ENCODE measurements around the gene CPZ.

The CPZ gene

DNA sequence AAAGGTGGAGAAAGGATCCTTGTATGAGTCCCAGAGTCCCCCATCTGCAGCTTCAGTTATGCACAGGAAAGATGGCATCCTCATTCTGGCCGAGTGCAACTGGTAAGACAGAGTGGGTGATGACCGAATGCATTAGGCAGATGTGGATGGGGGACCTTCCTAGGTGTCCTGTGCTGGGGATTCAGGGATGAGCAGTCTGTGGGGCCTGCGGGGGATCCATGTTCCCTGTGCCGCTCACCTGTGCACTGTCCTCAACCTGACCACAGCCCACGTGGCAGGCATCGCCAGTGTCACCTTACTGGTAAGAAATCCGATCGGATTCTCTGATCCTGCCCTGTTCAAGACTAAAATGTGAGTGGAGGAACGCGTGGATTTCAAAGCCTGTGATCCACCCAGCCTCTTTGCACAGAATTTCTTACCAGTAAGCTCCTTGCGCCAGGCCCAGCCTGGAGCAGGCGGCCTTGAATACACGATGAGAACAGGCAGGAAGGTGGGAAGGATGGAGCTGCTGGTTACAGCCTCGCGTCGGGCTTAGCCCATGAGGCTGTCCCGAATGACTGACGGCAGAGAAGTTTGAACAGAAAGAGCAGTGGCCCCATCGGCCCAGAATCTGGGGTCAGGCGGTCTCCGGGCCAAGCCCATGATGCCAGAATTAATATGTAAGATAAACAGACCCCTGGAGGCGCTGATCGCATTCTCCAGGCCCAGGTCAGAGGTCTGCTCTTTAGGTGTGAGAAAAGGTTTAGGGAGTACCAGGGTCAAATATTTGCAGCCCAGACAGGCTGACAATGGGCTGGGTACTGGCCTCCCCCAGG, 56.5 kb downstream of the CPZ start:
- CTCF ChIA-PET: no interaction called here
- H3K36me3 ChIP-seq (ENCODE audit: control insufficient read depth in 2 of 2, insufficient read depth in 1 of 2, low read length in 2 of 2): no peaks in the 10 kb centered on the region
- POLR2A ChIA-PET: no interaction called here
- H3K4me1 ChIP-seq (ENCODE audit: control insufficient read depth, insufficient read depth, low read length): peaks cover 7% of the 10 kb centered on the region
- H3K27ac ChIP-seq (ENCODE audit: extremely low read depth, low read depth, low read length): no peak overlapping the region
- no peaks in the 10 kb centered on the region for H3K9me3 ChIP-seq (ENCODE audit: control insufficient read depth, insufficient read depth, low read depth, low read length)
- no peak for TF ChIP-seq ZNF571 (tag by site-specific recombination; IDR thresholded peaks at IDR 0.05)
- TF ChIP-seq, protein P1, sequence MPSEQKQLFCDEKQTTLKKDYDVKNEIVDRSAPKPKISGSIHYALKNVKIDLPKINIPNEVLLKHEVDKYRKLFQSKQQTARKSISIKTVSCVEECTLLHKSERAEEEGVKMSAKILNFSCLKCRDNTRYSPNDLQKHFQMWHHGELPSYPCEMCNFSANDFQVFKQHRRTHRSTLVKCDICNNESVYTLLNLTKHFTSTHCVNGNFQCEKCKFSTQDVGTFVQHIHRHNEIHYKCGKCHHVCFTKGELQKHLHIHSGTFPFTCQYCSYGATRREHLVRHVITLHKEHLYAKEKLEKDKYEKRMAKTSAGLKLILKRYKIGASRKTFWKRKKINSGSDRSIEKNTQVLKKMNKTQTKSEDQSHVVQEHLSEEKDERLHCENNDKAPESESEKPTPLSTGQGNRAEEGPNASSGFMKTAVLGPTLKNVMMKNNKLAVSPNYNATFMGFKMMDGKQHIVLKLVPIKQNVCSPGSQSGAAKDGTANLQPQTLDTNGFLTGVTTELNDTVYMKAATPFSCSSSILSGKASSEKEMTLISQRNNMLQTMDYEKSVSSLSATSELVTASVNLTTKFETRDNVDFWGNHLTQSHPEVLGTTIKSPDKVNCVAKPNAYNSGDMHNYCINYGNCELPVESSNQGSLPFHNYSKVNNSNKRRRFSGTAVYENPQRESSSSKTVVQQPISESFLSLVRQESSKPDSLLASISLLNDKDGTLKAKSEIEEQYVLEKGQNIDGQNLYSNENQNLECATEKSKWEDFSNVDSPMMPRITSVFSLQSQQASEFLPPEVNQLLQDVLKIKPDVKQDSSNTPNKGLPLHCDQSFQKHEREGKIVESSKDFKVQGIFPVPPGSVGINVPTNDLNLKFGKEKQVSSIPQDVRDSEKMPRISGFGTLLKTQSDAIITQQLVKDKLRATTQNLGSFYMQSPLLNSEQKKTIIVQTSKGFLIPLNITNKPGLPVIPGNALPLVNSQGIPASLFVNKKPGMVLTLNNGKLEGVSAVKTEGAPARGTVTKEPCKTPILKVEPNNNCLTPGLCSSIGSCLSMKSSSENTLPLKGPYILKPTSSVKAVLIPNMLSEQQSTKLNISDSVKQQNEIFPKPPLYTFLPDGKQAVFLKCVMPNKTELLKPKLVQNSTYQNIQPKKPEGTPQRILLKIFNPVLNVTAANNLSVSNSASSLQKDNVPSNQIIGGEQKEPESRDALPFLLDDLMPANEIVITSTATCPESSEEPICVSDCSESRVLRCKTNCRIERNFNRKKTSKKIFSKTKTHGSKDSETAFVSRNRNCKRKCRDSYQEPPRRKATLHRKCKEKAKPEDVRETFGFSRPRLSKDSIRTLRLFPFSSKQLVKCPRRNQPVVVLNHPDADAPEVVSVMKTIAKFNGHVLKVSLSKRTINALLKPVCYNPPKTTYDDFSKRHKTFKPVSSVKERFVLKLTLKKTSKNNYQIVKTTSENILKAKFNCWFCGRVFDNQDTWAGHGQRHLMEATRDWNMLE (tag by site-specific recombination; conservative IDR thresholded peaks at IDR 0.05; ENCODE audit: low read depth): no peak
- no peak for TF ChIP-seq ZNF157 (tag by site-specific recombination; IDR thresholded peaks at IDR 0.05)
- TF ChIP-seq, protein P2, sequence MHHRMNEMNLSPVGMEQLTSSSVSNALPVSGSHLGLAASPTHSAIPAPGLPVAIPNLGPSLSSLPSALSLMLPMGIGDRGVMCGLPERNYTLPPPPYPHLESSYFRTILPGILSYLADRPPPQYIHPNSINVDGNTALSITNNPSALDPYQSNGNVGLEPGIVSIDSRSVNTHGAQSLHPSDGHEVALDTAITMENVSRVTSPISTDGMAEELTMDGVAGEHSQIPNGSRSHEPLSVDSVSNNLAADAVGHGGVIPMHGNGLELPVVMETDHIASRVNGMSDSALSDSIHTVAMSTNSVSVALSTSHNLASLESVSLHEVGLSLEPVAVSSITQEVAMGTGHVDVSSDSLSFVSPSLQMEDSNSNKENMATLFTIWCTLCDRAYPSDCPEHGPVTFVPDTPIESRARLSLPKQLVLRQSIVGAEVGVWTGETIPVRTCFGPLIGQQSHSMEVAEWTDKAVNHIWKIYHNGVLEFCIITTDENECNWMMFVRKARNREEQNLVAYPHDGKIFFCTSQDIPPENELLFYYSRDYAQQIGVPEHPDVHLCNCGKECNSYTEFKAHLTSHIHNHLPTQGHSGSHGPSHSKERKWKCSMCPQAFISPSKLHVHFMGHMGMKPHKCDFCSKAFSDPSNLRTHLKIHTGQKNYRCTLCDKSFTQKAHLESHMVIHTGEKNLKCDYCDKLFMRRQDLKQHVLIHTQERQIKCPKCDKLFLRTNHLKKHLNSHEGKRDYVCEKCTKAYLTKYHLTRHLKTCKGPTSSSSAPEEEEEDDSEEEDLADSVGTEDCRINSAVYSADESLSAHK (tag by site-specific recombination; IDR thresholded peaks at IDR 0.05): no peak
- no peak for TF ChIP-seq KLF16 (tag by site-specific recombination; IDR thresholded peaks at IDR 0.05)
- TF ChIP-seq MEIS1 (CRISPR knock-in tag; IDR thresholded peaks at IDR 0.05; ENCODE audit: borderline replicate concordance): no peak
- TF ChIP-seq CTCF (tag by site-specific recombination; IDR thresholded peaks at IDR 0.05): no peak
- no peak for TF ChIP-seq SP2 (tag by site-specific recombination; IDR thresholded peaks at IDR 0.05)
- TF ChIP-seq ZNF174 (tag by site-specific recombination; IDR thresholded peaks at IDR 0.05): no peak
- TF ChIP-seq, protein P3, sequence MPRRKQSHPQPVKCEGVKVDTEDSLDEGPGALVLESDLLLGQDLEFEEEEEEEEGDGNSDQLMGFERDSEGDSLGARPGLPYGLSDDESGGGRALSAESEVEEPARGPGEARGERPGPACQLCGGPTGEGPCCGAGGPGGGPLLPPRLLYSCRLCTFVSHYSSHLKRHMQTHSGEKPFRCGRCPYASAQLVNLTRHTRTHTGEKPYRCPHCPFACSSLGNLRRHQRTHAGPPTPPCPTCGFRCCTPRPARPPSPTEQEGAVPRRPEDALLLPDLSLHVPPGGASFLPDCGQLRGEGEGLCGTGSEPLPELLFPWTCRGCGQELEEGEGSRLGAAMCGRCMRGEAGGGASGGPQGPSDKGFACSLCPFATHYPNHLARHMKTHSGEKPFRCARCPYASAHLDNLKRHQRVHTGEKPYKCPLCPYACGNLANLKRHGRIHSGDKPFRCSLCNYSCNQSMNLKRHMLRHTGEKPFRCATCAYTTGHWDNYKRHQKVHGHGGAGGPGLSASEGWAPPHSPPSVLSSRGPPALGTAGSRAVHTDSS (tag by site-specific recombination; IDR thresholded peaks at IDR 0.05): no peak
- H3K4me3 ChIP-seq (ENCODE audit: low read depth, low read length): no peak overlapping the region

DNA sequence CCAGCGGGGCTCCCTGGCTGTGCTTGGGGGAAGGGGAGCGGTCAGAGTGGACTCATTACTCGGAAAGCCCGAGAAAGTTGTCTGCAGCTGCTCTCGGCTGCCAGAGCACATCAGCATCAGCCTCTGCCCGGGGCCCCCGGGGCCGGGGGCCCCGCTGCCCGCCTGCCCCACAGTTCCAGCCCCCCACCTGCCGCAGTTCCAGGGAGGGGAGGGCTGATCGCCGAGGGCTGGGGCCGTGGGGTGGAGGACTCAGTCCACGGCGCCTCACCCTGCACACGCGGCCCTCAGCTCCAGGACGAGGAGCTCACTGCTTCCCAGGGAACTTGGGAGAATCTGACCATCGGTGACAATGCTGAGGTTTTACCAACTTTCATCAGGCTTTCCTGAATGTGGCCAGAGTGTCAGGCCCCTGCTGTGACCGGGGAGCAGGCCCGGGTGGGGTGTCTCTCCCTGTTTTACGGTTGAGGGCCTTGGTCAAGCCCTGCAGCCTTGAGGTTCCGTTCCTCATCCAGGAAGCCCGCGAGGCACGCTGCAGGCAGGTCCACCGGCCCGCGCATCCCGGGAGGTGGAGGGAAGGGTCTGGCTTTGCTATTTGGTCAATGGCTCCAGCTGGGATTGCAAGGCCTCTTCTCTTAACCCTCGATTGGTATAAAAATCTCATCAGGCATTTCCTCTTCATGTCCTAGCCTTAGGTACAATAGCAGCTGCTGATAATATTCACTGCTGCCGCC, 57.2 kb downstream of the CPZ start:
- CTCF ChIA-PET: interaction anchor here (1.1 kb wide), 1 partner anchor 454 kb away, joined by 3 read pairs; no protein-coding TSS in a partner anchor
- POLR2A ChIA-PET: no interaction called here
- no peaks in the 10 kb centered on the region for H3K9me3 ChIP-seq (ENCODE audit: control insufficient read depth, insufficient read depth, low read depth, low read length)
- no peak overlapping the region for H3K27ac ChIP-seq (ENCODE audit: extremely low read depth, low read depth, low read length)
- H3K4me3 ChIP-seq (ENCODE audit: low read depth, low read length): no peak overlapping the region
- peaks cover 7% of the 10 kb centered on the region for H3K4me1 ChIP-seq (ENCODE audit: control insufficient read depth, insufficient read depth, low read length)
- no peaks in the 10 kb centered on the region for H3K36me3 ChIP-seq (ENCODE audit: control insufficient read depth in 2 of 2, insufficient read depth in 1 of 2, low read length in 2 of 2)
- TF ChIP-seq ZNF16 (tag by site-specific recombination; IDR thresholded peaks at IDR 0.05; ENCODE audit: low read depth) (no peak), PATZ1 (tag by site-specific recombination; IDR thresholded peaks at IDR 0.05) (no peak), ZNF174 (tag by site-specific recombination; IDR thresholded peaks at IDR 0.05) (no peak), ZNF677 (tag by site-specific recombination; IDR thresholded peaks at IDR 0.05) (no peak), OSR2 (tag by site-specific recombination; IDR thresholded peaks at IDR 0.05) (no peak), ZNF514 (tag by site-specific recombination; IDR thresholded peaks at IDR 0.05) (no peak), GFI1B (tag by site-specific recombination; IDR thresholded peaks at IDR 0.05) (no peak), ZNF837 (tag by site-specific recombination; IDR thresholded peaks at IDR 0.05) (no peak)
- TF ChIP-seq, protein P4, sequence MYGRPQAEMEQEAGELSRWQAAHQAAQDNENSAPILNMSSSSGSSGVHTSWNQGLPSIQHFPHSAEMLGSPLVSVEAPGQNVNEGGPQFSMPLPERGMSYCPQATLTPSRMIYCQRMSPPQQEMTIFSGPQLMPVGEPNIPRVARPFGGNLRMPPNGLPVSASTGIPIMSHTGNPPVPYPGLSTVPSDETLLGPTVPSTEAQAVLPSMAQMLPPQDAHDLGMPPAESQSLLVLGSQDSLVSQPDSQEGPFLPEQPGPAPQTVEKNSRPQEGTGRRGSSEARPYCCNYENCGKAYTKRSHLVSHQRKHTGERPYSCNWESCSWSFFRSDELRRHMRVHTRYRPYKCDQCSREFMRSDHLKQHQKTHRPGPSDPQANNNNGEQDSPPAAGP (tag by site-specific recombination; IDR thresholded peaks at IDR 0.05): no peak

All from HEK293 (cell line).